Adrenal gland (tissue), 5 donors: ENCODE data around the gene AKAP7.

Experiments used
- POLR2A ChIP-seq, 2 donors: fragments of 450-650 bp; IDR thresholded peaks; one replicate each; pipeline ENCODE4 v1.6.1; 2017; ENCODE audit warnings: antibody characterized with exemption in 2 of 2, mild to moderate bottlenecking in 2 of 2, moderate library complexity in 1 of 2
- TF ChIP-seq, protein P1 (sequence below), 6 experiments: fragments of 450-650 bp in 4 of 6; fragments of 200-600 bp in 2 of 6; sonication (generic) in 1 of 6; IDR thresholded peaks; 1 replicate in 5 of 6; 2 replicates in 1 of 6; pipeline versions ENCODE4 v1.5.1 to v1.8.0; 2016 to 2021; ENCODE audit warnings: antibody characterized with exemption in 6 of 6, mild to moderate bottlenecking in 2 of 6, moderate library complexity in 1 of 6
- donor health status: DM: no; HTN: no; CAD: no.

DNA sequence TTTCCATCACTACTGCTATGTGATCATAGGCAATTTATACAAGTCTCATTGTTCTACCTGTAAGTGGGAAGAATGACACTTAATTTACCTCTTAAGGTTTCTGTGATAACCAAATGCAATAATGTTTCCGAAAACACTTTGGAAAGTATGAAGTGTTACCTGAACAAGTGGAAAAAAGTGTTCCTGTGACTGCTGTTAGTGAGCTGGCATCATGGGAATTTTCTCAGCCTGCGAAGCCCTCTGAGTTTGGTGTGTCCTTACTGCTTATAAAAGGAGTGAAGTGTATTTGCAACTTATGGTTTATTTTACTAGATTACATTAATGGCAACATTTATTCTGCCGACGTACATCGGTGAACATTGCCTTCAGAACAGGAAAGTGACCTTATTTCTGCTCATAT is 133.0 kb downstream of the AKAP7 start:
- TF ChIP-seq, protein P1, sequence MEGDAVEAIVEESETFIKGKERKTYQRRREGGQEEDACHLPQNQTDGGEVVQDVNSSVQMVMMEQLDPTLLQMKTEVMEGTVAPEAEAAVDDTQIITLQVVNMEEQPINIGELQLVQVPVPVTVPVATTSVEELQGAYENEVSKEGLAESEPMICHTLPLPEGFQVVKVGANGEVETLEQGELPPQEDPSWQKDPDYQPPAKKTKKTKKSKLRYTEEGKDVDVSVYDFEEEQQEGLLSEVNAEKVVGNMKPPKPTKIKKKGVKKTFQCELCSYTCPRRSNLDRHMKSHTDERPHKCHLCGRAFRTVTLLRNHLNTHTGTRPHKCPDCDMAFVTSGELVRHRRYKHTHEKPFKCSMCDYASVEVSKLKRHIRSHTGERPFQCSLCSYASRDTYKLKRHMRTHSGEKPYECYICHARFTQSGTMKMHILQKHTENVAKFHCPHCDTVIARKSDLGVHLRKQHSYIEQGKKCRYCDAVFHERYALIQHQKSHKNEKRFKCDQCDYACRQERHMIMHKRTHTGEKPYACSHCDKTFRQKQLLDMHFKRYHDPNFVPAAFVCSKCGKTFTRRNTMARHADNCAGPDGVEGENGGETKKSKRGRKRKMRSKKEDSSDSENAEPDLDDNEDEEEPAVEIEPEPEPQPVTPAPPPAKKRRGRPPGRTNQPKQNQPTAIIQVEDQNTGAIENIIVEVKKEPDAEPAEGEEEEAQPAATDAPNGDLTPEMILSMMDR (IDR thresholded peaks at IDR 0.05): no peak
- TF ChIP-seq POLR2A (IDR thresholded peaks at IDR 0.05): no peak
